RKO (cell line): ENCODE results near the gene INPP4B.
"Not testable (repeated sequence)": the region's sequence is repeated elsewhere in the genome, so short reads cannot be mapped to it uniquely, and the experiment has no call there.

Experiments used
- DNase-seq: peaks from one replicate; pipeline ENCODE4 v3.0.0-alpha.2; 2016; ENCODE audit warnings: low spot score

Gene INPP4B

GRCh38 chr4:142683503-142683902, 162.6 kb downstream of the INPP4B start:
- no peak for DNase-seq

- peak; percentile 3 for DNase-seq
Observed at GRCh38 chr4:142671516-142671915, 174.6 kb downstream of the INPP4B start.

- no peak for DNase-seq
Observed at GRCh38 chr4:142663828-142664227, 182.3 kb downstream of the INPP4B start.

DNA sequence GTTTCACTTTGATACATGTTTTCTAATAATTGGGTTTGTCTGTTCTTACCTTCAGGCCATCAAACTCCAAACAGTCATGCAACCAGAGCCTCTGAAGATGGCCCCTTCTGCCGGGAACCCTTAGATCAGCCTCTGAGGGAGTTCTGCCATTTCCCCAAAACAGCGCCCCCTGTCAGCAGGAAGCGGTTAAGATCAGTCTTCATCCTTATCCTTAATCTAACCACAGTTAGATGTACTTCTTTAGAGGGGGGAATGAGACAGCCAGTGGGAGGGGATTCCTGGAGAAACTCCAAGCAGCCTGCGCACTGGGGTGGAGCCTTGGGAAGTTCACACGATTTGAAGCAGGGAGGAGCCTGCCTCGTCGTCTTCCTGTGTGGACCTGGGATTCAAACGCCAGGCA, 185.4 kb downstream of the INPP4B start:
- no peak for DNase-seq

DNA sequence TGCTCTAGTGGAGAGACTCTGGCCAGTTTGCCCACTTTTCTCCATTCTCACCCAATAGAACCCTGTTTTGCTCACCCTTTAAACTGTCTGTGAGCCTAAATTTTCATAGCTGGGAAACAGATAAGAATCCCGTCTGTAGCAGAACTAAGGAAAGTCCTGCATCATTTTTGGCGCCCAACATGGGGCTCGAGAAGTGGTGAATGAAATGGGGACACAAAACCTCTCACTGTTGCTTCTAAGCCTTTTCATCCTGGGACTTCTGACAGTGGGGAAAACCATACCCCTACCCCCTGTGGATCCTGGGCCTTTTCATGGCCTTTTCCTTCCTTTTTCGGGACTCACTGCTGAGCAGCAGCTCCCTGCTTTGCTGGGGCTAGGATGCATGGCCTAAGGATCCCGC, 189.9 kb downstream of the INPP4B start:
- DNase-seq, result no peak

- DNase-seq, result no peak
Observed at GRCh38 chr4:142648378-142648777, 197.7 kb downstream of the INPP4B start.

DNA sequence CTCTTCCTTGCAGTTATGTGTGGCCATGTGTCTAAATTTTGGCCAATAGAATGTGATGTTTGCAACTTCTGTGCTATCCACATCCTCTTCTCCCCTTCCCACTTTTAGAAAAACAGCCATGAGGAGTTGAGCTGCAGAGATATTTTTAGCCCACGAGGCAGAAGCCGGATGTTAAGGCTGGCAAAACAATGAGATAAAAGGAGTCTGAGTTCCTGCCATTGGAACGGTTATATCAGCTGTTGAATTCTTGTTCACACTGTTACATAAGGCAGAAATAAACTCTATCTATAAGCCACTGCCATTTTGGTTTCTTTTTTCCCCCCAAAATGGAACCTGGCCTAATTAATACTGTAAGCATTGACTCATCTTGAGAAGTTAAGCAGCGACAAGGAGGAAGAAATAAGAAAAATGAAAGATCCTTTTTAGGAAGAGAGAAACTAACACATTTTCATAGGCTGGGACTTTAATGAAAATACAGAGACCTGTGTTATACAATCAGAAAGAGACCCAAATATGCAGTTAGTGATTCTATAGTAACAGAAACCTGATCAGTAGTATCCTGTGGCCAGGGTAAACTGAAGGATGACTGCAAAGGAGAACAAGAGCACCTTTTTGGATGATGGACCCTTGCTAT, 200.5 kb downstream of the INPP4B start:
- no peak for DNase-seq

DNA sequence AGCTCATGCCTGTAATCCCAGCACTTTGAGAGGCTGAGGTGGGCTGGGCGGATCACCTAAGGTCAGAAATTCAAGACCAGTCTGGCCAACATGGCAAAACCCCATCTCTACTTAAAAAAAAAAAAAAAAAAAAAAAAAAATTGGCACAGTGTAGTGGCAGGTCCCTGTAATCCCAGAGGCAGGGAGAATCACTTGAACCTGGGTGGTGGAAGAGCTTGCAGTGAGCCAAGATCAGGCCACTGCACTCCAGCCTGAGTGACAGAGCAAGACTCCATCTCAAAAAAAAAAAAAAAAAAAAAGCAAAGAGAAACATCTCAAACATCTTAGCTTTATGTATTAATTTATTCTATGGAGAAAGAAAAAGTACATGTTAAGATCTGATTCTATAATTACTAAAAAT, 201.5 kb downstream of the INPP4B start:
- DNase-seq, result not testable (repeated sequence)

DNA sequence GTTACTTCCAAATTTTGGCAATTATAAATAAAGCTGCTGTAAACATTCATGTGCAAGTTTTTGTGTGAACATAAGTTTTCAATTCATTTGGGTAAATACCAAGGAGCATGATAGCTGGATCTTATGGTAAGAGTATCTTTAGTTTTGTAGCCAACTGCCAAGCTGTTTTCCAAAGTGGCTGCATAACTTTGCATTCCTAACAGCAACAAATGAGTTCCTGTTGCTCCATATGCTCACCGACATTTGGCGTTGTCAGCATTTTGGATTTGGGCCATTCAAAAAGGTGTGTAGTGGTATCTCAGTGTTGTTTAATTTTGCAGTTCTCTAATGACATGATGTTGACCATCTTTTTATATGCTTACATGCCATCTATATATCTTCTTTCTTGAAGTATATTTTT, 208.5 kb downstream of the INPP4B start:
- DNase-seq, result no peak

DNA sequence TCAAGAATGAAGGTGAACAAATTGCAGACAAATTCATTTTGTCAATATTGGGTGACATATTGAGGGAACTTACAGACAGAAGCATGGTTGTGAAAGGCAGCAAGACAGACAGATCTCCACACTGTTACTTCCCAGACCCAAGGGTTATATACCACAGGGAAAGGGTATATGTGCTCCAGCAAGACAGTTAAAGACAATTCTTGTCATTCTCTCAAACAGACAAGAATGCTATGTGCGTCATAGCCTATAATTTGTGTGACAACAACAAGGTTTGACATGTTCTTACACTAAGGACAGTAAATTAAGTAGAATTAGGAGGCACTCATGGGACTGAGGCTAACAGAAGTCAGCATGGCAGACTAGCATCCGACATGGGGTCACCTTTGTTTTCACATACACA, 214.3 kb downstream of the INPP4B start:
- no peak for DNase-seq

- DNase-seq, result no peak
Observed at GRCh38 chr4:142615324-142615665, 230.8 kb downstream of the INPP4B start.

DNA sequence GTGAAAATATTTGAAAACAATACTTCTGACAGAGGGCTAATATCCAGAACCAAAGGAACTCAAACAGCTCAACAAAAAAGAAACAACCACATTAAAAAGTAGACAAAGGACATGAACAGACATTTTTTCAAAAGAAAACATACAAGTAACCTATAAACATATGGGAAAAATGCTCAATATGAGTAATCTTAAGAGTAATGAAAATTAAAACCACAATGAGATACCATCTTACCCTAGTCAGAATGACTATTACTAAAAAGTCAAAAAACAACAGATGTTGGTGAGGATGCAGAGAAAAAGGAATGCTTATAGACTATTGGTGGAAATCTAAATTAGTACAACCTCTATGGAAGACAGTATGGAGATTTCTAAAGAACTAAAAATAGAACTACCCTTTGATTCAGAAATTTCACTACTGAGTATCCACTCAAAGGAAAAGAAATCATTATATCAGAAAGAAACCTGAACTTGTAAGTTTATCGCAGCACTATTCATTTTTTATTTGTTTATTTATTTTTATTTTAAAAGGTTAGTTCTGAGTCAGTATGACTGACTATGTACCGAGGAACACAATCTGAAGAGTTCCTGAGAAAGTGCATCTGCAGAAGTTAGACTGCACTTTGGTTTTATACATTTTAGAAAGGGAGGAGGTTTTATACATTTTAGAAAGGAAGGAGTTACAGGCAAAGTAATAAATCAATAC, 231.3 kb downstream of the INPP4B start:
- DNase-seq, result no peak

DNA sequence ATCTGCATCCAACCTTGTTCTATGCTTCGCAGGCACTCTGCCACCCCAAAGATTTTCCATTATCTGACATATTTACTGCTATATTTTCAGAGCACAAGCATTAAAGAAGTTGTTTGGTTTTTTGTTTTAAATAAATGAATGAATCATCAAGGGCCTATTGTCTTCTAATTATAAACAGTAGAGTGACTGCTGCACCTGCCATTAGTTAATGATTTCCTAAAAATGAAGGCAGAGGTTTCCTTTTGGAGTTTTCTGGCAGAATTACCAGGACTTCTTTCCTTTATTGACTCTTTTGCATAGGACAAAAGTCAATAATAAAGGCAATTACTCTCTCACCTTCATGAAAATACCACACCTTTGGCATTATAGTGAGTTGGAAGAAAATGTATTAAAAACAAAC, 238.1 kb downstream of the INPP4B start:
- DNase-seq, result no peak

- no peak for DNase-seq
Observed at GRCh38 chr4:142600952-142601351, 245.1 kb downstream of the INPP4B start.

DNA sequence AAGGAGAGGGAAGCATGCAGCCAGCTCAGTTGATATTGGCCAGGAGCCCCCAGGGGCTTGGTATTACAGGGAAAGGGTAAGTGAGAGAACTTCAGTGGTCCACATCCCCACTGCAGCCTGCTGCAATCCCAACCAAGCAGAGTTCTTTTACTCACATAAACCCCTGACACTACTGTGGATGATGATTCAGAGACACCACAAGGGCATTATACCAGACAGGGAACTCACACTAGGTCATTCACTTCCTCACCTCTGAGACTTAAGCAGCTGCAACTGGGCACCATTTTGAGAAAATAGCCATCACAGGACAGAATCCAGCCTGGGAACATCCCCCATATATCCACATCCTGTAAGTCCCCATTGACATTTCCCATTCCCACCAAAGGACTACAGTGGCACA, 248.0 kb downstream of the INPP4B start:
- DNase-seq, result no peak

- DNase-seq, result no peak
Observed at GRCh38 chr4:142596595-142596994, 249.5 kb downstream of the INPP4B start.

GRCh38 chr4:142596121-142596520, 250.0 kb downstream of the INPP4B start:
- no peak for DNase-seq

DNA sequence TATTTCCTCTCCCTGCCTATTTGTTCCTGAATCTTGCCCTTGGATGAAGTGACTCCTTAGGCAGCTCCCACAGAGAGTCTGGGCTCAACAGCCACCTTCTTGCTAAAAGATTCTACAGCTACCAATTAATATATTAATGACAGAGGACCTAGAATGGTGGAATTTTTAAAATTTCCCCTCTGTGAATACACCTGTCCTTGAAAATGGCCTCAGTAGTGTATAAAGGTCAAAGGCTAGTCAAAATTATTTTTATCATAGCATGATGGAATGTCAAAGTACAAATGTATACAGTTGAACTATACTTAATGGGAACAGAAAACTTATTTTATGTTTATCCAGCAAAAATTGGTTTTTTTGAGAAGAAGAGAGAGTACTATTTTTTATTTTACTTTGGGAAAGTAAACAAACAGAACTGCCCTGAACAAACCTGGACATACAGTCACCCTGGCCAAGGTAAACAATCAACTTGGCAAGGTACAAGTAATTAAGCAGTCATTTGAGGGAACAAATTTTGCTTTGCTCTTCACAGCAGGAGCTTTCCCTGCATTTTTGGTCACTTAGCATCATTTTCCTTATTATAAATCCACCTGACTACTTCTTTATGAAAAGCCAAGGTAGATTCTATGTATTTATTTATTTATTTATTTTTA, 250.8 kb downstream of the INPP4B start:
- DNase-seq, result no peak

DNA sequence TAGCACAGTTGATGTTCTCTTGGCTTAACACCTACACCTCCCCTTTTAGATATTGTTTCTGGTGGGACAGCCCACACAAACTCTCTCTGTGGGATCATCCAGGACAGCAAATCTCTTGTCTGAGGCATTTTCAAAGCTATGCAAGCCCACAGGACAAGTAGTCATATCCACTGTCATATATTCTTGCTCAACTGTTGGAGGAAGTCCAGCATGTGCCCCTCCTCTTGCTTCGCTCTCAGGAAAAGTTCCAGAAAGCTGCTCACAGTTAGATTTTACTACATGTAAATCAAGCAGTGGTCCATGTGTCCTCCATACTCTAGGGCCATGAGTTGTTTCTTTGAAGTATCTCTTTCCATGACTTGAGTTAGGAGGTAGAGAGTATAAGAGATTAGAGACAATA, 260.7 kb downstream of the INPP4B start:
- DNase-seq, result no peak

DNA sequence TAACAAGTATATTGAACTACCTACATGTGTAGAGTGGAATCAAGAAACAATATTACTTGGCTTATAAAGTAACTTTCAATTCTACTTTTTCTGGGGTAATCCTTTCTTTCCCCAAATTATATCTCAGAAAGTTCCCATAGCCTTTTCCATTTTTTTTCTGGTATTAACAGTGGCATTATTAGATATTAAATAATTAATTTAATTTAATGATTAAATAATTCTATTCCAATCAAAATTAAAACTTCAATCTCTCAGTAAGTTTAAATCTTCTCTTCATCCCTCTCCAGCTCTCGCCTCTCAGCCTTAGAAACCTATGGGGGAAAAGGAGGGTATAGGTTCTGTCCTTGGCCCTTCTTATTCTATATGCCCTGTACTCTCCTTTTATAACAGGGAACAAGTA, 262.4 kb downstream of the INPP4B start:
- no peak for DNase-seq

DNA sequence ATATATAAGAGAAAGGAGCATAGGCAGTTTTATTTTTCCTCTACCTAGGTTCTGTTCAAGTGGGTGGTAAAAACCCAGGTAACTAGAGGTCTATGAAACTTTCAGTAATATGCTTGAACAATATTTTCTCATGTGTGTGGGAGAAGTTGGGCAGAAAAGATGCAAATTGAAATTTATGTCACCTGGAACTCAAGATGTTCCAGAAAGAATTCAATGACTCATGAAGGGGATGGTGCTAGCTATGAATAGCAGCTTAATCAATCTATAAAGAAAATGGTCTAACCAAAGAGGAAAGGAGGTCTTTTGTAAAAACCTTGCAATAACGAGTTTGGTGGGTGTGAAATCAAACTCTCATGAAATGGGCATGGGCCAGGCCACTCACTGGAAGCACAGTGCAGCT, 263.8 kb downstream of the INPP4B start:
- DNase-seq, result no peak

GRCh38 chr4:142581881-142582280, 264.2 kb downstream of the INPP4B start:
- DNase-seq, result no peak

- DNase-seq, result no peak
Observed at GRCh38 chr4:142579443-142579842, 266.7 kb downstream of the INPP4B start.

DNA sequence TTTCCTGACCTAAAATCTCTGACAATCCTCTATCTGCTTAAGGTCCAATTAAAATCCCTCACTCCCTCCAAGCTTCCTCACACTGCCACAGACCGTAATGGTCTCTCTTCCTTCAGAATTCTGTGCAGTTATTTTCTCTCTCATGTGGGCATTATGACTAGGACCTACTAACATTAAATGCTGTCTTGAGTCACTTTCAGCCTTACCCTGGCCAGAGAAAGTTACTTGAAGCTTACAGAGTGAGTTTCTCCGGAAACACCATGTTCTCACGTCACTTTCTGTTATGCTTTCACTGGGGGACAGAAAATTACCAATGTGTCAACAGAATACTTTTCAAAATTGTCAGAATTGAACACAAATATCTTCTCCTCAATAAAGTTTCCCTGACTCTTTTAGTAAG, 271.8 kb downstream of the INPP4B start:
- DNase-seq, result no peak
